Hepatocyte (in vitro differentiated cells): Measurements from ENCODE around the gene DDX17. TPM values are rescaled to one million over a fixed set of nuclear protein-coding genes. Genes with fewer than 3 reads are reported as not detected.

ENCODE experiments used
- DNase-seq: peaks from one replicate; pipeline ENCODE4 v3.0.0-alpha.2; 2016; ENCODE audit warnings: low spot score
- H2AFZ ChIP-seq: fragments of 200-600 bp; sonication (generic); 2 replicates; pipeline ENCODE4 v1.6.0; 2016; ENCODE audit warnings: antibody characterized with exemption, mild to moderate bottlenecking
- H3K27ac ChIP-seq: fragments of 200-600 bp; sonication (generic); 2 replicates; pipeline ENCODE4 v1.5.1; 2016; ENCODE audit warnings: mild to moderate bottlenecking
- H3K27me3 ChIP-seq: fragments of 200-600 bp; sonication (generic); 2 replicates; pipeline ENCODE4 v1.6.1; 2016
- H3K36me3 ChIP-seq: fragments of 200-600 bp; sonication (generic); replicated peaks from 2 replicates; pipeline ENCODE4 v1.5.1; 2016; ENCODE audit warnings: low read depth; ENCODE audit not compliant: insufficient read depth
- H3K4me1 ChIP-seq: fragments of 200-600 bp; sonication (generic); 2 replicates; pipeline ENCODE4 v1.5.1; 2016; ENCODE audit warnings: mild to moderate bottlenecking, moderate library complexity; ENCODE audit not compliant: insufficient read depth
- H3K4me2 ChIP-seq: fragments of 200-600 bp; sonication (generic); 2 replicates; pipeline ENCODE4 v1.6.0; 2016
- H3K4me3 ChIP-seq: fragments of 200-600 bp; sonication (generic); 2 replicates; pipeline ENCODE4 v1.5.1; 2016; ENCODE audit warnings: mild to moderate bottlenecking
- H3K79me2 ChIP-seq: fragments of 200-600 bp; sonication (generic); 2 replicates; pipeline ENCODE4 v1.6.0; 2017; ENCODE audit warnings: mild to moderate bottlenecking
- H3K9me2 ChIP-seq: fragments of 200-600 bp; sonication (generic); replicated peaks from 2 replicates; pipeline ENCODE4 v1.6.0; 2017; ENCODE audit warnings: mild to moderate bottlenecking; ENCODE audit not compliant: insufficient read depth
- H3K9me3 ChIP-seq: fragments of 200-600 bp; sonication (generic); 2 replicates; pipeline ENCODE4 v1.5.1; 2016; ENCODE audit warnings: low read depth, mild to moderate bottlenecking
- H4K20me1 ChIP-seq: fragments of 200-600 bp; sonication (generic); 2 replicates; pipeline ENCODE4 v1.6.0; 2016; ENCODE audit warnings: mild to moderate bottlenecking; ENCODE audit not compliant: insufficient read depth, poor library complexity, severe bottlenecking
- EZH2 ChIP-seq: fragments of 200-600 bp; sonication (generic); IDR thresholded peaks from 2 replicates; pipeline ENCODE4 v1.6.1; 2016; ENCODE audit warnings: antibody characterized with exemption, mild to moderate bottlenecking, borderline replicate concordance
- EZH2phosphoT487 ChIP-seq: fragments of 200-600 bp; sonication (generic); IDR thresholded peaks from one replicate; pipeline ENCODE4 v1.6.1; 2018; ENCODE audit warnings: antibody characterized with exemption, mild to moderate bottlenecking, low read depth, moderate library complexity; ENCODE audit not compliant: unreplicated experiment, severe bottlenecking
- WGBS: methylation state at CpG from one replicate; pipeline ENCODE4 v1.1.6; 2016; ENCODE audit warnings: low lambda C conversion rate; ENCODE audit errors: missing lambda C conversion rate; 5-methylcytosine and 5-hydroxymethylcytosine counted together
- polyA plus RNA-seq: library from polyadenylated mRNA; unstranded; fragments of >200 nt; fragmentation: Nextera tagmentation; extraction: Ambion mirVana; gene quantifications from 2 replicates; pipeline ENCODE4 v1.2.1, GENCODE V29; 2016
- total RNA-seq: library from RNA; depleted of rRNA; stranded (reverse); fragments of >200 nt; gene quantifications from 2 replicates; pipeline ENCODE4 v1.2.3, GENCODE V29; 2014
- TF ChIP-seq, protein P1 (sequence below): fragments of 200-600 bp; sonication (generic); IDR thresholded peaks from 2 replicates; pipeline ENCODE4 v1.5.1; 2016; ENCODE audit warnings: antibody characterized with exemption, mild to moderate bottlenecking; ENCODE audit not compliant: poor library complexity

Gene DDX17
- total and polyA plus RNA-seq, 2 experiments from 2014 or later: 42.3 to 432 TPM

DNA sequence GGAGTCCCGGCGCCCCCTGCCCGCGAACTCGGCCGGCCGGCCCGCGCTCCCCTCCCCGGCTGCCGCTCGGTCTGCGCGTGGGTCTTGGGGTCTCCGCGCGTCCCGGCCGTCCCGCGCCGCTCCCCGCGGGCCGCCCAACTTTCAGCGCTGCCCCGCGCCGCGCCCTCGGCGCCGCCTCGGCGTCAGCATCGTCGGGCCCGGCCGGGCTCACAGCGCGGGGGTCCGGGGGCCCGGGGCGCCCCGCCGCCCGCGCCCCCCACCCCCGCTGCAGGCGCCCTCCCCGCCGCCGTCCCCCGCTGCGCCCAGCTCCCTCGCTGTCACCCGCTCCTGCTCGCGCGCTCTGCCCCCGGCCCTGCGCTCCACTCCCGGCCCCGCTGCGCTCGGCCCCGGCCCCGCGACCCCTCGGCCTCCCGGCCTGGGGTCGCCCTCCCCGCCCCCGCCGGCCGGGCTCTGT lies 51.0 kb downstream of the DDX17 start, which contains the start of gene KCNJ4:
Gene KCNJ4 (minus strand): TSS at position 124 of the 454 bp plus-strand sequence. CDS start 27,067 bp downstream, outside the sequence.
- no peaks in the 10 kb centered on the region for H3K9me3 ChIP-seq
- no peaks in the 10 kb centered on the region for H3K36me3 ChIP-seq
- WGBS: 3% methylated on average over 19 of the region's 76 CpGs
- no peaks in the 10 kb centered on the region for H3K79me2 ChIP-seq
- no peaks in the 10 kb centered on the region for H3K9me2 ChIP-seq
- peak within 1 kb of the TSS; percentile 45 for H3K4me3 ChIP-seq
- no peak for DNase-seq
- no peak within 1 kb of the TSS for H3K27ac ChIP-seq
- H4K20me1 ChIP-seq: no peaks in the 10 kb centered on the region
- peaks cover 43% of the 10 kb centered on the region for H3K27me3 ChIP-seq
- peak within 1 kb of the TSS; percentile 99 for H3K4me2 ChIP-seq
- TF ChIP-seq EZH2phosphoT487 (no peak), EZH2 (no peak)
- TF ChIP-seq, protein P1, sequence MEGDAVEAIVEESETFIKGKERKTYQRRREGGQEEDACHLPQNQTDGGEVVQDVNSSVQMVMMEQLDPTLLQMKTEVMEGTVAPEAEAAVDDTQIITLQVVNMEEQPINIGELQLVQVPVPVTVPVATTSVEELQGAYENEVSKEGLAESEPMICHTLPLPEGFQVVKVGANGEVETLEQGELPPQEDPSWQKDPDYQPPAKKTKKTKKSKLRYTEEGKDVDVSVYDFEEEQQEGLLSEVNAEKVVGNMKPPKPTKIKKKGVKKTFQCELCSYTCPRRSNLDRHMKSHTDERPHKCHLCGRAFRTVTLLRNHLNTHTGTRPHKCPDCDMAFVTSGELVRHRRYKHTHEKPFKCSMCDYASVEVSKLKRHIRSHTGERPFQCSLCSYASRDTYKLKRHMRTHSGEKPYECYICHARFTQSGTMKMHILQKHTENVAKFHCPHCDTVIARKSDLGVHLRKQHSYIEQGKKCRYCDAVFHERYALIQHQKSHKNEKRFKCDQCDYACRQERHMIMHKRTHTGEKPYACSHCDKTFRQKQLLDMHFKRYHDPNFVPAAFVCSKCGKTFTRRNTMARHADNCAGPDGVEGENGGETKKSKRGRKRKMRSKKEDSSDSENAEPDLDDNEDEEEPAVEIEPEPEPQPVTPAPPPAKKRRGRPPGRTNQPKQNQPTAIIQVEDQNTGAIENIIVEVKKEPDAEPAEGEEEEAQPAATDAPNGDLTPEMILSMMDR: no peak
- peak within 1 kb of the TSS; percentile 89 for H2AFZ ChIP-seq
- no peaks in the 10 kb centered on the region for H3K4me1 ChIP-seq

DNA sequence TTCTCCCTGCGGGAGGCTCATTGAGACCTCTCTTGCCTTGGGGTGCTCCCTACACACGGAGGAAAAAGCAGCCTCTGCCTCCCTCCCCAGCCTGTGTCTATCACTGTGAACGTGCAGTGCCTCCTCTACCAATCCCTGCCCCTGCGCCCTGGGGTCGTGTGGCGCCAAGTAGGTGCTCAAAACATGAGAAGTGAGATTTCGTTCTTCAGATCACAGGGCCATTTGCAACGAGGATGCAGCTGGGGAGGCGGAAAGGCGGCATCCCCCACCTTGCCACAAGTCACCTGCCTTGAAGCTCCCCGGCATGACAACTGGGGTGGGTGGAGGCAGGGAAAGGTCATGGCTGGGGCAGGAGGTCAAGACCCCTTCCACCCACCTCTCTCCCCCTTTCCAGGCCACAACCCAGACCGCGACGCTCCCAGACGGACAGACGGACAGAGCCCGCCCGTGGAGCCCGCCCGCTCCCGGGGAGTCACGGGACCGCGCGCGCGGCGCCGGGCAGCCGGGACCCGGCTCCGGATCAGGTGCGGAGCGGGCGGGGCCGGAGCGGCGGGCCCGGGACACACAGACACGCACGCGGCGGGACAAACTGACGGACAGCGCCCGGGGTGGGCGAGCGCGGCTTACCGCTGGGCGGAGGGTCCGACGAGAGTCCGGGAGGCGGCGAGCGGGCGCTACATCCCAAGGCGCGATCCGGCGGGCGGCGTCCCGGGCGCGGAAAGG lies 51.6 kb downstream of the DDX17 start:
- Histone ChIP-seq H3K36me3 (no peaks in the 10 kb centered on the region), H3K79me2 (no peaks in the 10 kb centered on the region), H4K20me1 (no peaks in the 10 kb centered on the region), H3K9me2 (no peaks in the 10 kb centered on the region), H3K9me3 (no peaks in the 10 kb centered on the region), H3K4me2 (peak overlapping the region; percentile 87), H3K4me1 (no peaks in the 10 kb centered on the region), H3K27me3 (peaks cover 43% of the 10 kb centered on the region), H3K27ac (no peak overlapping the region), H3K4me3 (no peak overlapping the region), H2AFZ (no peak overlapping the region)
- TF ChIP-seq EZH2: peak; percentile 80
- TF ChIP-seq, protein P1: no peak
- peak; percentile 18 for TF ChIP-seq EZH2phosphoT487
- WGBS: 11% methylated on average over 28 of the region's 67 CpGs
- DNase-seq: no peak

DNA sequence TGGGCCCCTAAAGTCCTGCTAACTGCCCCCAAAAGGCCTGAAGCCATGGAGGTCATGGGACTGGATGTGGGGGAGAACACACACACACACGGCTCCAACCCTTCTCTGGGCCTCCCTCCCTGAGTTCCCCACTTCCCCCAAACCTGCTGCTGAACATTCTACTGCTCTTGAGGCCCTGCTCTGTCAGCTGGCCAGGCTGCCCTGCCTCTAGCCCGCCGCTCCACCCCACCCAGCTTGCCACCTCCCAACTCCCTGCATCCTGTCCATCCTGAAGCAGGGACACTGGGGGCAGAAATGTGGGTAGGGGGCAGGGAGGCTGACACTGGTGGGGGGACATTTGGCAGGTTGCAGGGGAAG lies 52.1 kb downstream of the DDX17 start:
- H3K79me2 ChIP-seq: no peaks in the 10 kb centered on the region
- H3K9me3 ChIP-seq: no peaks in the 10 kb centered on the region
- no peak overlapping the region for H3K4me3 ChIP-seq
- H3K9me2 ChIP-seq: no peaks in the 10 kb centered on the region
- no peaks in the 10 kb centered on the region for H3K4me1 ChIP-seq
- H4K20me1 ChIP-seq: no peaks in the 10 kb centered on the region
- H2AFZ ChIP-seq: no peak overlapping the region
- H3K4me2 ChIP-seq: peak overlapping the region; percentile 87
- 76% methylated on average over 3 of the region's 3 CpGs for WGBS
- TF ChIP-seq EZH2 (no peak), EZH2phosphoT487 (no peak)
- TF ChIP-seq, protein P1: no peak
- H3K27ac ChIP-seq: no peak overlapping the region
- no peak for DNase-seq
- no peaks in the 10 kb centered on the region for H3K36me3 ChIP-seq
- H3K27me3 ChIP-seq: peaks cover 43% of the 10 kb centered on the region
